Sigmoid colon (tissue), 4 donors: ENCODE results near the gene LYVE1.

ENCODE experiments used
- POLR2AphosphoS5 ChIP-seq, 4 donors: sonication (generic); formaldehyde crosslinking; IDR thresholded peaks; one replicate each; pipeline ENCODE4 v1.6.1; 2017; ENCODE audit warnings: antibody characterized with exemption in 4 of 4
- TF ChIP-seq, protein P1 (sequence below), 4 experiments: fragments of 450-650 bp in 3 of 4; fragments of 200-600 bp in 1 of 4; IDR thresholded peaks; one replicate each; pipeline ENCODE4 v1.5.1; 2016 to 2019; ENCODE audit warnings: antibody characterized with exemption in 4 of 4, mild to moderate bottlenecking in 3 of 4, moderate library complexity in 2 of 4

DNA sequence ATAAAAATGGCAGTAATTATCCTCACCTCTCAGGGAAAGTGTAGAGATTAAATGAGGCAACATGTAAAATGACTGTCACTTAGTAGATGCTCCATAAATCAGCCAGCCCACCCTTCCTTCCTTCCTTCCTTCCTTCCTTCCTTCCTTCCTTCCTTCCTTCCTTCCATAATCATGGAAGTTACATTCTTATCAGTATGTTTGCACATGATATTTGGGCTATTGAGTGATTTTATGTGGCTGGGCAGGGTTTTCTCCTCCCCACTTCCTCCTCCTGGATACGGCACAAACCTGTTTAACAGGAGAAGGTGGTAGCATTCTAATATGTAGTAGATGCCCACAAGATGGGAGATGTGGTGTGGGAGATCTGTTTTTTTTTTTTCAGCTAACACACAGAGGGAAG lies 11.9 kb downstream of the LYVE1 start:
- TF ChIP-seq, protein P1, sequence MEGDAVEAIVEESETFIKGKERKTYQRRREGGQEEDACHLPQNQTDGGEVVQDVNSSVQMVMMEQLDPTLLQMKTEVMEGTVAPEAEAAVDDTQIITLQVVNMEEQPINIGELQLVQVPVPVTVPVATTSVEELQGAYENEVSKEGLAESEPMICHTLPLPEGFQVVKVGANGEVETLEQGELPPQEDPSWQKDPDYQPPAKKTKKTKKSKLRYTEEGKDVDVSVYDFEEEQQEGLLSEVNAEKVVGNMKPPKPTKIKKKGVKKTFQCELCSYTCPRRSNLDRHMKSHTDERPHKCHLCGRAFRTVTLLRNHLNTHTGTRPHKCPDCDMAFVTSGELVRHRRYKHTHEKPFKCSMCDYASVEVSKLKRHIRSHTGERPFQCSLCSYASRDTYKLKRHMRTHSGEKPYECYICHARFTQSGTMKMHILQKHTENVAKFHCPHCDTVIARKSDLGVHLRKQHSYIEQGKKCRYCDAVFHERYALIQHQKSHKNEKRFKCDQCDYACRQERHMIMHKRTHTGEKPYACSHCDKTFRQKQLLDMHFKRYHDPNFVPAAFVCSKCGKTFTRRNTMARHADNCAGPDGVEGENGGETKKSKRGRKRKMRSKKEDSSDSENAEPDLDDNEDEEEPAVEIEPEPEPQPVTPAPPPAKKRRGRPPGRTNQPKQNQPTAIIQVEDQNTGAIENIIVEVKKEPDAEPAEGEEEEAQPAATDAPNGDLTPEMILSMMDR (IDR thresholded peaks at IDR 0.05) = no peak
- TF ChIP-seq POLR2AphosphoS5 (IDR thresholded peaks at IDR 0.05) = no peak
